Hippocampal formation (tissue), 2 donors: ENCODE data around the gene ETV2.
A peak's percentile ranks its signal among the peaks of the same experiment; 100 is the strongest.
"Not testable (repeated sequence)": the region's sequence is repeated elsewhere in the genome, so short reads cannot be mapped to it uniquely, and the experiment has no call there.

Source experiments
- DNase-seq, 2 donors: peaks; one replicate each; lab custom pipeline; 2025; lab: John Stamatoyannopoulos, UW

ETV2 gene

GRCh38 chr19:35628264-35628564, 13.3 kb upstream of the ETV2 start:
- no peak for DNase-seq

GRCh38 chr19:35628565-35629331, 12.8 kb upstream of the ETV2 start, which contains the start of gene RBM42:
Gene RBM42 (plus strand): TSS chr19:35629036. CDS start chr19:35629154, 118 bp downstream.
- peak; percentile 95 to 96 for DNase-seq

GRCh38 chr19:35629332-35629633, 12.3 kb upstream of the ETV2 start:
- DNase-seq = no peak

- DNase-seq = no peak
These were observed 7.7 kb upstream of the ETV2 start for GRCh38 chr19:35633727-35634440.

GRCh38 chr19:35636651-35637050, 4.9 kb upstream of the ETV2 start:
- no peak for DNase-seq

- no peak for DNase-seq
These were observed 4.4 kb upstream of the ETV2 start for GRCh38 chr19:35637165-35637564.

GRCh38 chr19:35639321-35639639, 2.3 kb upstream of the ETV2 start:
- no peak for DNase-seq

- DNase-seq = no peak
These were observed 1.7 kb upstream of the ETV2 start for GRCh38 chr19:35639863-35640262.

- no peak for DNase-seq
These were observed 767 bp downstream of the ETV2 start for GRCh38 chr19:35642312-35642711.

GRCh38 chr19:35642798-35643254, 1.3 kb downstream of the ETV2 start:
- DNase-seq = no peak

GRCh38 chr19:35643255-35644205, 2.0 kb downstream of the ETV2 start:
- DNase-seq = peak; percentile 12 to 62

- peak; percentile 50 to 64 for DNase-seq
These were observed 2.9 kb downstream of the ETV2 start for GRCh38 chr19:35644206-35644986.

GRCh38 chr19:35644987-35645679, 3.6 kb downstream of the ETV2 start:
- peak; percentile 38 to 39 for DNase-seq

- no peak for DNase-seq
These were observed 4.4 kb downstream of the ETV2 start for GRCh38 chr19:35645680-35646511.

GRCh38 chr19:35648017-35648961, 6.7 kb downstream of the ETV2 start, which contains the start of gene COX6B1:
Gene COX6B1 (plus strand): TSS chr19:35648323. CDS start chr19:35651244, 2,921 bp downstream.
- peak; percentile 93 to 99 for DNase-seq

GRCh38 chr19:35650581-35650980, 9.0 kb downstream of the ETV2 start:
- no peak for DNase-seq

GRCh38 chr19:35654828-35655227, 13.3 kb downstream of the ETV2 start:
- not testable (repeated sequence) for DNase-seq

GRCh38 chr19:35655600-35655999, 14.1 kb downstream of the ETV2 start:
- no peak for DNase-seq

GRCh38 chr19:35656700-35657099, 15.2 kb downstream of the ETV2 start:
- DNase-seq = no peak
